ENCODE data around the gene JAGN1. TPM values are rescaled to one million over a fixed set of nuclear protein-coding genes. Genes with fewer than 3 reads are reported as not detected.

The JAGN1 gene
- total RNA-seq, 1 experiment from 2014 or later, result 34.1 TPM

DNA sequence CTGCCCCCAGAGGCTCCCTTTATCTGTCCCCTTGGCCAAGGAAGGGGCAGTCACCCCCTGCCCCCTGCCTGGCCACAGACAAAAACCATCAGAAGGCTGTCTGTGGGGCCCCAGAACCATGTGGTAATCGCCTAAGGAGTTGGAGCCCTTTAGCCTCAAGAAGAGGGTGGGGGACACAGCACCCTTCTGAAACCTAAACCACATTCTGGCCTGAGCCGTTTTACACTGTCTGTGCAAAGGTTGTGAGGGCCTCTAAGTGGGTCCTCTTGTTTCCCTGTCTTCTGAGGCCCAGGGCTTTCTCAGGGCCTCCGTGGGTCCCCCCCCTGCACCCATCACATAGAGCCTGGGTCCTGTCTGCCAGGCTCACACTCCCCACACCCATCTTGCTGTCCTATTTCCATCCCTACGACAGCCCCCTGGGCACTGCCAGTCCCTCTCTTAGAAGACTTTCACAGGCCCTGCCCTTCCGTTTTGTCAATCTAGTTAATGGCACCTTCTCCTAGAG, 28.7 kb upstream of the JAGN1 start:
- H3K9me2 ChIP-seq (replicated peaks; ENCODE audit: low read length), result no peaks in the 10 kb centered on the region
- H3K4me2 ChIP-seq (ENCODE audit: low read length), result no peak overlapping the region
- no peaks in the 10 kb centered on the region for H3K27me3 ChIP-seq (ENCODE audit: low read length)
- H3K9me3 ChIP-seq (ENCODE audit: low read length), result no peaks in the 10 kb centered on the region
- ATAC-seq, result no peak
- 0 out of 2 replicates have a peak, but pooled peaks cover 9% of the 10 kb centered on the region for H3K4me1 ChIP-seq (ENCODE audit: insufficient read depth, low read length)
- no peaks in the 10 kb centered on the region for H3K36me3 ChIP-seq (ENCODE audit: low read depth, low read length)
- H4K20me1 ChIP-seq (ENCODE audit: low read length), result no peaks in the 10 kb centered on the region
- TF ChIP-seq, protein P1, sequence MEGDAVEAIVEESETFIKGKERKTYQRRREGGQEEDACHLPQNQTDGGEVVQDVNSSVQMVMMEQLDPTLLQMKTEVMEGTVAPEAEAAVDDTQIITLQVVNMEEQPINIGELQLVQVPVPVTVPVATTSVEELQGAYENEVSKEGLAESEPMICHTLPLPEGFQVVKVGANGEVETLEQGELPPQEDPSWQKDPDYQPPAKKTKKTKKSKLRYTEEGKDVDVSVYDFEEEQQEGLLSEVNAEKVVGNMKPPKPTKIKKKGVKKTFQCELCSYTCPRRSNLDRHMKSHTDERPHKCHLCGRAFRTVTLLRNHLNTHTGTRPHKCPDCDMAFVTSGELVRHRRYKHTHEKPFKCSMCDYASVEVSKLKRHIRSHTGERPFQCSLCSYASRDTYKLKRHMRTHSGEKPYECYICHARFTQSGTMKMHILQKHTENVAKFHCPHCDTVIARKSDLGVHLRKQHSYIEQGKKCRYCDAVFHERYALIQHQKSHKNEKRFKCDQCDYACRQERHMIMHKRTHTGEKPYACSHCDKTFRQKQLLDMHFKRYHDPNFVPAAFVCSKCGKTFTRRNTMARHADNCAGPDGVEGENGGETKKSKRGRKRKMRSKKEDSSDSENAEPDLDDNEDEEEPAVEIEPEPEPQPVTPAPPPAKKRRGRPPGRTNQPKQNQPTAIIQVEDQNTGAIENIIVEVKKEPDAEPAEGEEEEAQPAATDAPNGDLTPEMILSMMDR (conservative IDR thresholded peaks at IDR 0.05; ENCODE audit: low read depth, low read length), result no peak
- no peak for TF ChIP-seq EZH2phosphoT487 (IDR thresholded peaks at IDR 0.05; ENCODE audit: borderline replicate concordance, low read length)
- TF ChIP-seq EZH2 (IDR thresholded peaks at IDR 0.05; ENCODE audit: low read length, unreplicated experiment), result no peak
- intact Hi-C loops (cut with micrococcal nuclease), result loop anchor here (5.0 kb wide), 1 partner anchor 56 kb away; the partner anchor contains the start of gene IL17RC
- DNase-seq, result no peak
- no peak overlapping the region for H3K4me3 ChIP-seq (ENCODE audit: low read length)
- no TSS peak for BruUV-seq (replicated peaks)
- no peaks in the 10 kb centered on the region for H3F3A ChIP-seq (ENCODE audit: low read length, unreplicated experiment)
- H3K79me2 ChIP-seq (ENCODE audit: low read length), result no peaks in the 10 kb centered on the region
- H3K9ac ChIP-seq (ENCODE audit: low read length), result no peak overlapping the region
- ChIA-PET CTCF (no interaction called here), POLR2A (ENCODE audit: unreplicated experiment) (no interaction called here)
- no peak overlapping the region; the same call in 1 of the 2 replicates for H2AFZ ChIP-seq (ENCODE audit: low read length)
- no peak overlapping the region for H3K27ac ChIP-seq (ENCODE audit: low read length)

DNA sequence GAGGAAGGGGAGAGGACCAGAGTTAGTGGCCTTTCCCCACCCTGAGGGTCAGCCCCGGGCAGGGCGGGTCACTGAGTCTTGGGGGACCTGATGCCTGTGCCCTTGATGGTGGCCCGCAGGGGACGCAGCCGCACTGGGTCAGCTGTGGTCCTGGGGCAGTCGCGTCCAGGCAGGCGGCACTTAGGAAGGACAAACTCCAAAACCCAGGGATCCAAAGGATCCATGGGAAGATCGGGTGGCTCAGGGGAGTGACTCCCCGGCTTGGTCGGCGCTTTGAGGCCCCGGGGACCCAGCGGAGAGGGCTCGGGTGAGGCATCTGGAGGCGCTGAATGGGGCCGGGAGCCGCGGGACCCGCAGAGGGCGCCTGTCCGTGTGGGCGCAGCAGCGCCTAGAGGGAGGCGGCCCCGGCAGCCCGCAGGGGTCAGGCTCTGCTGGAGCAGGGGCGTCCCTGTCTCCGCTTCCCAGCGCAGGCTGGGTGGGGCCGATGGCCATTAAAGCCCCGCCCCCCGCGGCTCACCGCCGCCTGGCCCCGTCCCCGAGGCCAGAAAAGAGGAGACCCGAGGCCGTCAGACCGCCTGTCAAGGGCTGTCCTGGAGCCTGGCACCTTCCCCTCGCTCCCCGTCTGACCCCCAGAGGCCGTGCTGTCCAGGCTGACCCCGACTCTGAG, 27.9 kb upstream of the JAGN1 start:
- Histone ChIP-seq H2AFZ (ENCODE audit: low read length) (peak overlapping the region; percentile 69), H3K27ac (ENCODE audit: low read length) (no peak overlapping the region), H3K79me2 (ENCODE audit: low read length) (no peaks in the 10 kb centered on the region), H3K9me2 (replicated peaks; ENCODE audit: low read length) (no peaks in the 10 kb centered on the region), H3F3A (ENCODE audit: low read length, unreplicated experiment) (no peaks in the 10 kb centered on the region), H3K36me3 (ENCODE audit: low read depth, low read length) (no peaks in the 10 kb centered on the region), H3K4me2 (ENCODE audit: low read length) (peak overlapping the region; percentile 59), H3K4me3 (ENCODE audit: low read length) (peak overlapping the region; percentile 50; the same call in 1 of the 2 replicates), H3K9ac (ENCODE audit: low read length) (no peak overlapping the region), H3K4me1 (ENCODE audit: insufficient read depth, low read length) (0 out of 2 replicates have a peak, but pooled peaks cover 9% of the 10 kb centered on the region), H3K9me3 (ENCODE audit: low read length) (no peaks in the 10 kb centered on the region), H3K27me3 (ENCODE audit: low read length) (no peaks in the 10 kb centered on the region), H4K20me1 (ENCODE audit: low read length) (no peaks in the 10 kb centered on the region)
- DNase-seq (peak; percentile 48), ATAC-seq (peak; percentile 88)
- ChIA-PET CTCF (no interaction called here), POLR2A (ENCODE audit: unreplicated experiment) (no interaction called here)
- intact Hi-C loops (cut with micrococcal nuclease), result loop anchor here (5.0 kb wide), 1 partner anchor 55 kb away; the partner anchor contains the start of gene IL17RC
- no TSS peak for BruUV-seq (replicated peaks)
- TF ChIP-seq, protein P1 (conservative IDR thresholded peaks at IDR 0.05; ENCODE audit: low read depth, low read length), result peak; percentile 48
- no peak for TF ChIP-seq EZH2phosphoT487 (IDR thresholded peaks at IDR 0.05; ENCODE audit: borderline replicate concordance, low read length)
- TF ChIP-seq EZH2 (IDR thresholded peaks at IDR 0.05; ENCODE audit: low read length, unreplicated experiment), result no peak

Measured in PC-3 (cell line).